ENCODE measurements around the gene FILIP1L. TPM values are rescaled to one million over a fixed set of nuclear protein-coding genes. Genes with fewer than 3 reads are reported as not detected.

The FILIP1L gene
- polyA plus RNA-seq, 1 of the 3 experiments (the other 2 are of a cell fraction), result 26.8 TPM

DNA sequence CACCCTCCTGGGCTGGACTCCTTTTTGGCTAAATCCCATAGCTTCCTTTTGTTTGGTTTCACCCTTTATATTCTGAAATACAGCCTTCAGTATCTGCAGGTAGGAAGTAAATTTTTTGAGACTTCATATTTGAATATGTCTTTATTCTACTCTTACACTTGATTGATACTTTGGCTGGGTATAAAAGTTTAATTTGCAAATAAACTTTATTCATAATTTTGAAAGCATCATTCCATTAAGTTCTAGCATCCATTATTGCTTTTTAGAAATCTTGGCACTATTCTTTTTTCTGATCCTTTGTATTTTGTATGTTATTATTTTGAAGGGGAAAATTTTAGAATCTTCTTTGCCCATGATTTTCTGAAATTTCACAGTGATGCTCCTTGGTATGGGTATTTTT is 41.3 kb upstream of the FILIP1L start:
- Histone ChIP-seq H3K36me3 (replicated peaks in 1 of 2; ENCODE audit: control insufficient read depth in 1 of 2, insufficient read depth in 2 of 2, low read length in 1 of 2) (peaks cover 0 to 10% of the 10 kb centered on the region in 2 experiments), H3K27ac (ENCODE audit: low read depth in 2 of 2, low read length in 1 of 2) (peak overlapping the region in 1 of 2 experiments; percentile 71; a peak in 1 of 4 replicates), H3K9ac (no peak overlapping the region), H4K20me1 (ENCODE audit: insufficient read depth) (no peaks in the 10 kb centered on the region), H3F3A (replicated peaks; ENCODE audit: insufficient read depth) (peaks cover 30% of the 10 kb centered on the region), H3K4me3 (ENCODE audit: low read depth in 2 of 2, low read length in 1 of 2) (no peak overlapping the region), H3K4me2 (no peak overlapping the region), H3K27me3 (ENCODE audit: insufficient read depth) (no peaks in the 10 kb centered on the region), H3K9me3 (peaks cover 17% of the 10 kb centered on the region; the same call in 1 of the 2 replicates), H3K79me2 (ENCODE audit: insufficient read depth) (no peaks in the 10 kb centered on the region), H2AFZ (ENCODE audit: low read depth) (no peak overlapping the region), H3K9me2 (no peaks in the 10 kb centered on the region), H3K4me1 (ENCODE audit: control insufficient read depth in 1 of 2, insufficient read depth in 2 of 2, low read depth in 1 of 2, low read length in 1 of 2) (peaks cover 20 to 29% of the 10 kb centered on the region in 2 experiments)
- ChIA-PET POLR2A (no interaction called here), CTCF (interaction anchor here (1.0 to 4.4 kb wide), 4 partner anchors 11 to 313 kb away, joined by 3 to 23 read pairs (median 4); no protein-coding TSS in a partner anchor)
- TF ChIP-seq EP300 (IDR thresholded peaks at IDR 0.05; ENCODE audit: borderline replicate concordance in 1 of 2, low read depth in 1 of 2, low read length in 1 of 2), result no peak
- TF ChIP-seq MEF2A (IDR thresholded peaks at IDR 0.05; ENCODE audit: borderline replicate concordance, low read depth), result no peak
- TF ChIP-seq, protein P1, sequence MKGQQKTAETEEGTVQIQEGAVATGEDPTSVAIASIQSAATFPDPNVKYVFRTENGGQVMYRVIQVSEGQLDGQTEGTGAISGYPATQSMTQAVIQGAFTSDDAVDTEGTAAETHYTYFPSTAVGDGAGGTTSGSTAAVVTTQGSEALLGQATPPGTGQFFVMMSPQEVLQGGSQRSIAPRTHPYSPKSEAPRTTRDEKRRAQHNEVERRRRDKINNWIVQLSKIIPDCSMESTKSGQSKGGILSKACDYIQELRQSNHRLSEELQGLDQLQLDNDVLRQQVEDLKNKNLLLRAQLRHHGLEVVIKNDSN (IDR thresholded peaks at IDR 0.05; ENCODE audit: borderline replicate concordance, low read depth), result no peak
- TF ChIP-seq, protein P2, sequence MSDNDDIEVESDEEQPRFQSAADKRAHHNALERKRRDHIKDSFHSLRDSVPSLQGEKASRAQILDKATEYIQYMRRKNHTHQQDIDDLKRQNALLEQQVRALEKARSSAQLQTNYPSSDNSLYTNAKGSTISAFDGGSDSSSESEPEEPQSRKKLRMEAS (IDR thresholded peaks at IDR 0.05; ENCODE audit: low read depth), result no peak
- DNase-seq, result no peak

DNA sequence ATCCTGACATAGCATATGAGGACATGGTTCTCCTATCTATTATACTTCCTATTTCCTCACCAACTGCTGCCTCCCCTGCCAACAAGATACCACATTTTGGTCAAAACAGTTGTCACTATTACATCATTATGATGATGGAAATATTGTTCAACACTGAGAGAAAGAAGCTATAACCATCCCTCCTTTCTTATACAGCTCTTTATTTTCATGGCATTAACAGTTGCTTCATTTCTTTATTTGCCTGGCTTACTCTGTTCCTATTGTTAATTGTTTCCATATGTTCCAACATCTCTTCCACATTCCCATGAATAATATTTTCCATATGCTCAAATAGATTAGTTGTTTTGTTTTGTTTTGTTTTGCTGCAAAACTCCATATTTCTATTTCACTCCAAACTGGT is 40.8 kb upstream of the FILIP1L start:
- ChIA-PET CTCF (interaction anchor here (1.0 to 1.3 kb wide), 4 partner anchors 11 to 312 kb away, joined by 3 to 4 read pairs (median 3); no protein-coding TSS in a partner anchor), POLR2A (no interaction called here)
- Histone ChIP-seq H3K9me3 (peaks cover 17% of the 10 kb centered on the region; the same call in 1 of the 2 replicates), H3K4me3 (ENCODE audit: low read depth in 2 of 2, low read length in 1 of 2) (no peak overlapping the region), H3K4me2 (no peak overlapping the region), H3K9me2 (no peaks in the 10 kb centered on the region), H3K36me3 (replicated peaks in 1 of 2; ENCODE audit: control insufficient read depth in 1 of 2, insufficient read depth in 2 of 2, low read length in 1 of 2) (peaks cover 0 to 10% of the 10 kb centered on the region in 2 experiments), H3F3A (replicated peaks; ENCODE audit: insufficient read depth) (peaks cover 25% of the 10 kb centered on the region), H3K27ac (ENCODE audit: low read depth in 2 of 2, low read length in 1 of 2) (peak overlapping the region in 1 of 2 experiments; percentile 74; a peak in 2 of 4 replicates), H3K9ac (no peak overlapping the region), H2AFZ (ENCODE audit: low read depth) (no peak overlapping the region), H3K27me3 (ENCODE audit: insufficient read depth) (no peaks in the 10 kb centered on the region), H4K20me1 (ENCODE audit: insufficient read depth) (no peaks in the 10 kb centered on the region), H3K79me2 (ENCODE audit: insufficient read depth) (no peaks in the 10 kb centered on the region), H3K4me1 (ENCODE audit: control insufficient read depth in 1 of 2, insufficient read depth in 2 of 2, low read depth in 1 of 2, low read length in 1 of 2) (peaks cover 15 to 25% of the 10 kb centered on the region in 2 experiments)
- peak; percentile 9 for DNase-seq
- TF ChIP-seq, protein P3, sequence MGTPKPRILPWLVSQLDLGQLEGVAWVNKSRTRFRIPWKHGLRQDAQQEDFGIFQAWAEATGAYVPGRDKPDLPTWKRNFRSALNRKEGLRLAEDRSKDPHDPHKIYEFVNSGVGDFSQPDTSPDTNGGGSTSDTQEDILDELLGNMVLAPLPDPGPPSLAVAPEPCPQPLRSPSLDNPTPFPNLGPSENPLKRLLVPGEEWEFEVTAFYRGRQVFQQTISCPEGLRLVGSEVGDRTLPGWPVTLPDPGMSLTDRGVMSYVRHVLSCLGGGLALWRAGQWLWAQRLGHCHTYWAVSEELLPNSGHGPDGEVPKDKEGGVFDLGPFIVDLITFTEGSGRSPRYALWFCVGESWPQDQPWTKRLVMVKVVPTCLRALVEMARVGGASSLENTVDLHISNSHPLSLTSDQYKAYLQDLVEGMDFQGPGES (IDR thresholded peaks at IDR 0.05; ENCODE audit: low read depth, low read length), result no peak
- TF ChIP-seq TCF12 (IDR thresholded peaks at IDR 0.05) (peak; percentile 72), RCOR1 (IDR thresholded peaks at IDR 0.05; ENCODE audit: low read length) (no peak)

DNA sequence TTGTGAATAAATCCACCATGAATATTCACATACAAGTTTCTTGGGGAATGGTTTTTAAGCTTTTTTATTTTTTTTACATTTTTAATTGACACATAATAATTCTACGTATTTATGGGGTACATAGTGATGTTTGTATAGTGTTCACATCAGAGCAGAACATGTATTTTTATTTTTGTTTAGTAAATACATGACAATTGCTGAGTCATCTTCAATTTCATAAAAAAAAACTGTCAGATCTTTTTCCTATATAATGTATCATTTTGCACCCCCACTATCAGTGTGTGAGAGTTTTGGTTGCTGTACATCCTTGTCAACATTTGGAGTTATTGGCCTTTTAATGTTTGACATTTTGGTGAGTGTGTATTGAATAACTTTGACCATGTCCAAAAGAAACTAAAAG is 39.9 kb upstream of the FILIP1L start:
- H3K4me1 ChIP-seq (ENCODE audit: control insufficient read depth in 1 of 2, insufficient read depth in 2 of 2, low read depth in 1 of 2, low read length in 1 of 2), result peaks cover 5 to 20% of the 10 kb centered on the region in 2 experiments
- DNase-seq, result no peak
- H3K79me2 ChIP-seq (ENCODE audit: insufficient read depth), result no peaks in the 10 kb centered on the region
- peaks cover 0 to 10% of the 10 kb centered on the region in 2 experiments for H3K36me3 ChIP-seq (replicated peaks in 1 of 2; ENCODE audit: control insufficient read depth in 1 of 2, insufficient read depth in 2 of 2, low read length in 1 of 2)
- no peaks in the 10 kb centered on the region for H4K20me1 ChIP-seq (ENCODE audit: insufficient read depth)
- peaks cover 17% of the 10 kb centered on the region; the same call in 1 of the 2 replicates for H3K9me3 ChIP-seq
- H3K4me3 ChIP-seq (ENCODE audit: low read depth in 2 of 2, low read length in 1 of 2), result no peak overlapping the region
- H3F3A ChIP-seq (replicated peaks; ENCODE audit: insufficient read depth), result peaks cover 16% of the 10 kb centered on the region
- H3K27ac ChIP-seq (ENCODE audit: low read depth in 2 of 2, low read length in 1 of 2), result no peak overlapping the region
- 90% methylated on average over 1 of the region's 1 CpG for WGBS (ENCODE audit: low lambda C conversion rate)
- ChIA-PET POLR2A (no interaction called here), CTCF (interaction anchor here (1.0 kb wide), 1 partner anchor 100 kb away, joined by 3 read pairs; no protein-coding TSS in a partner anchor)
- no peak overlapping the region for H3K4me2 ChIP-seq
- TF ChIP-seq RCOR1 (IDR thresholded peaks at IDR 0.05; ENCODE audit: low read length), result no peak
- TF ChIP-seq TEAD4 (IDR thresholded peaks at IDR 0.05; ENCODE audit: borderline replicate concordance, insufficient read depth), result no peak
- TF ChIP-seq NRF1 (IDR thresholded peaks at IDR 0.05; ENCODE audit: low read depth, low read length), result no peak
- no peak for TF ChIP-seq NFIC (IDR thresholded peaks at IDR 0.05; ENCODE audit: borderline replicate concordance)
- no peak for TF ChIP-seq GABPA (IDR thresholded peaks at IDR 0.05; ENCODE audit: low read depth)
- no peak for TF ChIP-seq EZH2phosphoT487 (IDR thresholded peaks at IDR 0.05; ENCODE audit: borderline replicate concordance, low read depth)
- TF ChIP-seq MEF2A (IDR thresholded peaks at IDR 0.05; ENCODE audit: borderline replicate concordance, low read depth), result no peak
- TF ChIP-seq RXRA (IDR thresholded peaks at IDR 0.05; ENCODE audit: borderline replicate concordance, low read depth), result no peak
- TF ChIP-seq, protein P4, sequence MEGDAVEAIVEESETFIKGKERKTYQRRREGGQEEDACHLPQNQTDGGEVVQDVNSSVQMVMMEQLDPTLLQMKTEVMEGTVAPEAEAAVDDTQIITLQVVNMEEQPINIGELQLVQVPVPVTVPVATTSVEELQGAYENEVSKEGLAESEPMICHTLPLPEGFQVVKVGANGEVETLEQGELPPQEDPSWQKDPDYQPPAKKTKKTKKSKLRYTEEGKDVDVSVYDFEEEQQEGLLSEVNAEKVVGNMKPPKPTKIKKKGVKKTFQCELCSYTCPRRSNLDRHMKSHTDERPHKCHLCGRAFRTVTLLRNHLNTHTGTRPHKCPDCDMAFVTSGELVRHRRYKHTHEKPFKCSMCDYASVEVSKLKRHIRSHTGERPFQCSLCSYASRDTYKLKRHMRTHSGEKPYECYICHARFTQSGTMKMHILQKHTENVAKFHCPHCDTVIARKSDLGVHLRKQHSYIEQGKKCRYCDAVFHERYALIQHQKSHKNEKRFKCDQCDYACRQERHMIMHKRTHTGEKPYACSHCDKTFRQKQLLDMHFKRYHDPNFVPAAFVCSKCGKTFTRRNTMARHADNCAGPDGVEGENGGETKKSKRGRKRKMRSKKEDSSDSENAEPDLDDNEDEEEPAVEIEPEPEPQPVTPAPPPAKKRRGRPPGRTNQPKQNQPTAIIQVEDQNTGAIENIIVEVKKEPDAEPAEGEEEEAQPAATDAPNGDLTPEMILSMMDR (IDR thresholded peaks at IDR 0.05), result no peak
- TF ChIP-seq ELF1 (IDR thresholded peaks at IDR 0.05), result no peak
- H2AFZ ChIP-seq (ENCODE audit: low read depth), result no peak overlapping the region
- H3K27me3 ChIP-seq (ENCODE audit: insufficient read depth), result no peaks in the 10 kb centered on the region
- H3K9me2 ChIP-seq, result no peaks in the 10 kb centered on the region
- no peak overlapping the region for H3K9ac ChIP-seq

All from SK-N-SH (cell line).